ENCODE data around the gene OSCP1.

GRCh38 chr1:36400514-36400824, 49.8 kb downstream of the OSCP1 start:
- TF ChIP-seq CTCF (IDR thresholded peaks at IDR 0.05) (no peak), POLR2A (IDR thresholded peaks at IDR 0.05) (no peak)

All from vagina (tissue), 2 donors.